Measurements from ENCODE around the gene CASTOR1.

CASTOR1 gene

DNA sequence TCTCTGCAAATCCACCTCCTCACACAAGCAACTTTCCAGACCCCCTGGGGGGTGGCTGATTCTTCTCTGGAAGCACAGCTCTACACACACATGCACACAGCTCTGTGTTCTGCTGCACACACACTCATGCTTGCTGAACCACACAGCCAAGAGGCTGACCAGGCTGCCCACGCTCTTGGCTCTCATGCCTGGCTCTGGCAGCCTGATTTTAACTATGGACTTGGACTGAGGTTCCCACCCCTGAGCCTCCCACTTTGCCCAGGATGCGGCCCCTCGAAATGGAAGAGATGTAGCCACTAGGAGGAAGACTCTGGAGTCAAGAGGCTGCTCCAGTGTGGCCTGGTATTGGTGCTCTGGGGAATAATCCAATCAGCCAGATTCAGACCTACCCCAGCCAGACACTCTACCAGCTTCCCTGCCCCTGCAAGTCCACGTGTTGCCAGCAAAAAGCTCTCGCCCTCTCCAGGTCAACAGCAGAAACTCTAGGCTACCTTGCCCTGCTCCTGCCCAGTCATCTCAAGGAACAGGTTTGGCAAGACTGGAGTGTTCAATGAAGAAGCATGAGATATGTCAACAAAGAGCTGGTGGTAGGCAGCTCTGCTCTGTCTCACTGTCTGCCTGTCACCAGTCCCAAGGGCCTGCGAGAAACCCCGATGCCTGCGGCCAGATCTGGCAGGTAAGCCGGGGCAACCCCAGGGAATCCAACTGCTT is 8.8 kb upstream of the CASTOR1 start:
- no peak for DNase-seq (ENCODE audit: low read depth)

DNA sequence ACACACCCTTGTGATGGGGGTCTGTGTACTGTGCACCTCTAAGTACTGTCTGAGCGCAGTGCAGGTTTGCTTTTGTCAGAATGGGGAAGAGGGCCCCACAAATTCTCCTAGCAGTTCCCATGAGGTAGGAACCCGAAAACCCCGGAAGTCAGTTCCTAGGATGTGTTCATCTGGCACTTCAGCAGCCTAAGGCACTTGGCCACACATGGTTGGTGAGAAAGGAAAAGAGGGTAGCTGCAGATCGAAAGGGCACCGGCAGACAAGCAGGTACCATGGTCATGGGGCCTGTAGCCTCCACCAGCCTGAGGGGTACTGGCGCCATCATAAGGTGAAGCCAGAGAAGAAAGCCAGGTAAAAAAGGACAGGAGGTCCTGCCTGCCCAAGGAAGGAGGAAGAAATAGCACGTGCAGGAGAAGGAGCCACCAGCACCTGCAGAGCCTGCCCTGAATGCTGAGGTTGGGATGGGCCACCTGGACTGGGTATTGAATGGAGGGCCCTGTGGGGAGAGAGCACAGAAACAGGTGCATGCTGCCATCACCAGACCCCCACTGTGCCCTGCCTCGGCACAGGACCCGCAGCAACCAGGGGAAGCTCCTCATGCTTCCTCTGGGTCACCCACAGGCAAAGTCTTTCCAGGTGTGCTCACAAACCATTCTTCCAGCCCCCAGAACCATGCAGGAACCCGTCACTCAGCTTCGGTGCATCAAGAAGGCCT is 8.1 kb upstream of the CASTOR1 start:
- no peak for DNase-seq (ENCODE audit: low read depth)

DNA sequence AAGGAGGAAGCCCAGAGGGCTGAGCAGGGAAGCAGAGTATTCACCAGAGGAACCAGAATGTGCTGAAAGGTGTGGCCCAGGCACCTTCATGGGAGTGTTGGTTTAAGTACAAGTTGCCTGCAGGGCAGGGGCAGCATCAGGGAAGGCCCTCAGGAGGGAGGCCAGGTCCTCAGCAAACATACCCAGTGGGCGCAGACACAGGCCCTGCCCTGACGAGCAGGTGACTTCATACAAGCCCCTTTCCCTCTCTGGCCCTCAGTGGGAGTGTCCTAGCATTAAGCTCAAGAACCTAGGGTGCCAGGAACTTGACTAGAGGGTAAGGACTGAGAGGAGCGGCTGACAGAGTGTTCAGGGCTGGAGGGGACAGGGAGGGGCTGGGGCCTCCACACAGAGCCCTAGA is 7.5 kb upstream of the CASTOR1 start:
- DNase-seq (ENCODE audit: low read depth), result no peak

DNA sequence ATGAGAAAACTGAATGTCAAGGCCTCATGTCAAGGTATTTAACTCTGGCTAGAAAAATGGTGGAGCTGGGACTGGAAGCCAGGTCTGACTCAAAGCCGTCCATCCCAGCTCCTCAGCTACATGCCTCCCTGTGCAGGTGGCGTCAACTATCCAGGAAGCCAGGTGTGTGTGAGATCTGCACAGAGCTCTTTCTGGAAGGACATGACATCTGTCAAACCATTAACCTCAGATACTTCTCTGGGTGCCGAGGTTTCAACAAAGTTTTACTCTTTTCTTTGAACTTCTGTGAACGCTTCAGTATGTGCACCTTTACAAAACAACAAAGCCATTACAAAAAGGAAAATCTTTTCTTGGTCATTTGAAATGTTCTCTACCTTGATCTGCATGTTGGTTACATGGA is 7.0 kb upstream of the CASTOR1 start:
- no peak for DNase-seq (ENCODE audit: low read depth)

DNA sequence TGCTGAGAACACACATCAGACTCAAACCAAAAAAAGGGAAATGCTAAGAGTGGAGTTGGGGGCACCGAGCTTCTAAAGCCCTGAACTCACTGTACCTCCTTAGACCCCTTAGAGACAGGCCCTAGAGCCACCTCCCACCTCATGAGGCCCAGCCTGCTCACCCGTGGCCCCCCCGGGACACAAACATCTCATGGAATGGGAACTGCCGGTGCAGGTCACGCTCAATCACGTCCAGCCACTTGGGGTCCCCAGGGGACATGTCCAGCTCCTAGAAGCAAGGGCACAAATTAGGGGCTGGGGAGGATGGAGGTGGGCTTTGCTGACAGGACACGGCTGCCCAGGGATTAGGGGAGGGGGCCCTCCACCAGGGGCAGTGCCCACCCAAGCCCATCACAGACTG is 6.3 kb upstream of the CASTOR1 start:
- no peak for DNase-seq (ENCODE audit: low read depth)

DNA sequence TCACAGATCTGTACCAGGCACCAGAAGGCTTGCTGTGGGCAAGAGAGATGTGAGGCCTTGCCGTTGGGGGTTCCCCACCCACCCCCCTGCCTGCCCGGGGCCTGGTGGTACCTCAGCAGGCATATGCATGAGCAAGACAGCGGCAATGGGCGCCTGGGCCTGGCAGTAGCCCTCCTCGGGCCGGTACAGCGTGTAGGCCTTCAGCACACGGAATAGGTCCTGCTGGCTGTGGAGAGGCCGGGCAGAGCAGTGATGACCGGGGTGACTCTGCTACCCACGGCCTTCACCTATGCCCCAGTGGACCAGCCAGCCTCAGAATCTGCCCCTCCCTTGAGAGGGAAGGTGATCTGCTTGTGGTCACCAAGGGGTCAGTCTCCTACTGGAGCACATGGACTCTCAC is 5.5 kb upstream of the CASTOR1 start:
- DNase-seq (ENCODE audit: low read depth), result no peak

DNA sequence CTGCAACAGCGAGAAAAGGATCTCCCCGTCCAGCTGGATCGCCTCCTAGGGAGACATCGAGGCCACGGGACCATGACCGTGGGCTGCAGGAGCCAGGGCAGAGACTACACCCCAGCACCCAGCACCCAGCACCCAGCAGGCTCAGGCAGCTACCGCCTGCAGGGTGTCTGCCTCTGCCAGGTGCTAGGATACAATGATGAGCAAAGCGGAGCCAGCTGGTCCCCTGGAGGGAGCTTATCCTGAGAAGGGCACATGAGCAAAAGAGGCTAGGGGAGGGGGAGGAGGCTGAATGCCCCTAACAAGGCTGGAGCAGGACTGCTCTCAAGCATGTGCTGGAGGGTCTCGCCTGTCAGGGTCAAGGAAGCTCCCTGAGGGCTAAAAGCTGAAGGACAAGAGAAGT is 4.8 kb upstream of the CASTOR1 start:
- DNase-seq (ENCODE audit: low read depth), result no peak

DNA sequence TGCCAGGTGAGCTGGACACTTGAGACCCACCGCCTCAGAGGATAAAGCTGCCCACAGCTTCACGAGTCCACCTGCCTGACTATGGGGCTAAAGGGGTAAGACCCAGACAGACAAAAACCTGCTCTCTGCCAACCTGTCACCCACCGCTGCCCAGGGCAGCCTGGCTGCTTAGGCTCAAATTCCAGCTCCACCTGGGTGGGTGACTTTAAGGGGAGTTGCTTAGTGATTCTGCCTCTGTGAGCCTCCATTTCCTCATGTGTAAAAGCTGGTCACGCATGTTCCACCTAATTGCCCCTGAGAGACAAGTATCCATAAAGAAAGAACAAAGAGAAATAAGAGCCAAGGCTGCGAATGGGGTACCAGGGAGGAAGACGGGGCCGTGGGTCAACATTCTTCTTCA is 3.7 kb upstream of the CASTOR1 start:
- no peak for DNase-seq (ENCODE audit: low read depth)

DNA sequence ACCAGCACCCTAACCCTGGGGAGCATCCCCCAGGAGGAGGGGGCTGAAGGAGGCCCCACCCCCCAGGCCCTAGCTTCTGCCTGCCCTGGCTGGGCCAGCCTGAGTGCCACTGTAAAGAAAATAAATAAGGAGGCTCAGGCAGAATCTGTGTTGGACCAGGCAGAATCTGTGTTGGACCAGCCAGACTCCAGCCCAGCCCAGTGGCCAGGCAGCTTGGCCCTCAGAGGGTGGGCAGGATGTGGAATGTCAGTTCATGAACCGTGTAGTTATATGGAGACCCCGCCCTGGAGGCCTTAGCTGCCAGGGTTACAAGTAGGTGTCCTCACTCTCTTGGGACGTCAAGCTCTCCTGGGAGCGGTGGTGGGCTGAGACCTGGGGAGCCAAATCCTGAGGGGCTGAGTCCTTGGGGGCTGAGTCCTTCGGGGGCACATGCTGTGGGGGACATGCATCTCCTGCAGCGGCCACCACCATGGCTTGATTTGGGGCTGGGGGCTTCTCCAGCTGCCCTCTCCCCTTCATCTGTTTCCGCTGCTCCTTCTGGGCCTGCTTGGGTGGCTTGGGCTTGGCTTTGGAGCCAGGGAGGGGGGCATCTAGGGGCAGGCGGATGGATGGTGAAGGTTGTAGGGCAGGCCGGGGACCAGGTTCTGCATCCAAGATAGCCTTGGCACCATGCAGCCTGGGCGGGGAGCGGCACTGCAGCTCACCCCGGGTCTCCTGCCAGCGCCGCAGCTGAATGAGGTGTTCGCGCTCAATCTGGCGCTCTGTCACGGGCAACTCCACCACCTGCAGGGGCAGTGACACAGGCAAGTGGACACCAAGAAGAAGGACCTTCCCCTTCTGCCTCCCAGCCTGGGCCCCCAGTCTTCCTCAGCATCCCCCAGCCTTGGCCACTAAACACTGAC is 3.0 kb upstream of the CASTOR1 start:
- DNase-seq (ENCODE audit: low read depth), result no peak

DNA sequence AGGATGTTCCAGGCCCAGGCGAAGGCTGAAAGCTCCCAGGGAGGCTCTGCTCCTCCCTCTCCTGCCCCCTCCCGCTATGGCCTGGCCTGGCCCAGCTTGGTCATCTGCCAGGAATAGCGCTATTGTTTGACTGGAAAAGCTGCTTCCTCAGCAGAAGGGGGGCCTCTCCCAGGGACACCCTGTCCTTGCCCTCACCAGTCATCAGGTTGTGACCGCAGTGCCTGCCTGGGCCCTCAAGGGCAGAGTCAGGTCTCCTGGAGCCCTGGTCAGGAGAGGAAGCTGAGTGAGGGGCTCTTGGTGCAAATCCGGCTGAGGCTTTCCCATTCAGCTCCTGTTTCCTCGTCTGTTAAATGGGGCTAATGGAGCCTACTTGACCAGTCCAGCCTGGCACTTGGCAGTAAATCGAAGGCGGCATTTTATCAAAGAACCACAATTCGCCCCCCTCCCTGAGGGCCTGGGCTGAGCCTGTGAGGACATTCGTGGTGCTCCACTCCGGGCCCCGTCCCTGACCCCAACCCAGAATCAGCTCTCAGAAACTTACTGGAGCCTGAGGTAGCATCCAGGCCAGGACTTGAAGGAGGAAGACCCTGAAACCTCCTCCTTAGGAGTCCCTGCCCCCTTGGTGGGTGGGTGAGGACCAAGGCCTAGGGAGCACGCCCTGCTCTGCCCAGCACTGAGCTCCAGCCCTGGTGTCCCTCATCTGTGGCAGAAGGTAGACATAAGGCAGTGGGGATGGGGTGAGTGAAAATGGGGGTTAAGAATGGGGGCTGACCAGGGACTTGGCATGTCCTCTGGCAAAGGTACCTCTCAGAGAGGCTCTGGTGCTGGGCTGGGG is 2.0 kb upstream of the CASTOR1 start:
- DNase-seq (ENCODE audit: low read depth), result no peak

DNA sequence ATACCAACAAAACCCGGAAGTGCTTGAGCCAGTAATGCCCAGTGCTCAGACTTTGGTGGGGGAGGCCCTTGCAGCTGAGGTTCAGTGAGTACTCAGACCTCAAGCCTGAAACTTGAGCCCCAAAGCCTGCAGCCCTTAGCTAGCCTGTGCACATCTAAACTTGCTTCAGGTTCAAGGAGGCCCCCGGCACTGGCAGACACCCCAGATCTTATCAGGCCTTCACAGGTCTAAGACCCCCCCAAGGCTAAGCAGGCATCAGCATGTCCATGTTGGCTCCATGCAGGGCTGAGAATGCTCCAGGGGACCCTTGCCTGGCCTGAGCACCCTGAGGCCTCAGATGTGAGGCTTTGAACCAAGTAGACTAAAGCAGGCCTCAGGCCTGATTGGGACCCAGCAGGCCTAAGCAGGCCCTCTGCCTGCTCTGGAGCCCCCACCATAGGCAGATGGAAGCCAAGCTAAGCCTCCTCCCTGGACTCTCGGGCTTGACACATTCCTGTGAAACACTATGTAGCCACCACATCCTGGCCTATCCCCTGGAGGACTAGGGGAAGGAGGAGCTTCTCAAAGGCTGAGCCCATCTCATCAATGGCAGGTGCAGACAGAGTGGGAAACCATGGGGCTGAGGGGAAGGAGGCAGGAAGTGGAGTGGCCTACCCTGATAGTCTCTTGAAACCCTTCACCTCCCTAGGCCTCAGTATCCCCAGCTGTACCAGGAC is 1.2 kb upstream of the CASTOR1 start:
- no peak for DNase-seq (ENCODE audit: low read depth)

DNA sequence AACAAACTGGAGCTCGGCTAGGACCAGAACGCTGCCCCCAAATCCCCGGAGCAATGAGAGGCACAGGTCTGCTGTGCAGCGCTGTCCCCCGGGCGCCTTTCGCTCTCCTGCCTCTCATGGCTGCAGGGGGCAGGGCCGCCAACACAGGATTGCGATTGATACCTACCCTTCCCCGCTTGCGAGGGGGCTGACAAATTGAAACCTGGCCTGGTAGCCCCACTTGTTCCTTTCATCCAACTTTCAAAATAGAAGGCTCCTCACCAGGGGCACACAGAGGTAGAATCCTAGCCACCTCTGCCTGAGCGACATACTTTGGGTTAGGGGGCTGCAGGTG is 642 bp upstream of the CASTOR1 start:
- DNase-seq (ENCODE audit: low read depth), result no peak

DNA sequence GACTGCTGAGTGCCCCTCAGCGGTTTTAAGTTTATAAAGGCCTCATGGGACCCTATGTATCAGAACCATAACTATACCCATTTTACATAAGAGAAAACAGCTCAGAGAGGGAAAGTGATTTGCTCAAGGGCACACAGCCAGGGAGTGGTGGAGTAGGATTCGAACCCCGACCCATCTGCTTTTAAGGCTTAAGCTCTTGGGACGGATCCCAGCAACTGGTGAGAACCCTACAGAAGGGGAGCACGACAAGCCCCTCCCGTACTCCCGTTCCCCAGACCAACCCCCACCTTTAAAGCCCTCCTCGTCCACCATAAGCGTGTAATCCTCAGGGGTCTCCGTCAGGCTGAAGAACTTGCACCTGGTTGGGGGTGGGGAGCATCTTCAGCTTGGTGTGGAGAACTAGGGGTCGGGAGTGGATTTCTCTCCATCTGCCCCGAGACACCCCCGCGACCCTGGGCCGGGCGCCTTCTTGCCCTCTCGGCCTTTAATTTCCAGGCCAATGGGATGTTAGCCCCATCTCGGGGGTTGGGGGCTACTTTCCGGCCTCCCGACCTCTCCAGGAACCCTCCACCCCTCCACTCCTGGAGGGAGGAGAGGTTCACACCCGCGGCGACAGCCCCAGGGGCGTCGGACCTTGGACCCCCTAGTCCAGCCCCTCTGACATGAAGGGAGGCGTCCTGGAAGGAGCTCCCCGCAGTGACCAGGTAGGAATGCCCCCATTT is 725 bp downstream of the CASTOR1 start:
- DNase-seq (ENCODE audit: low read depth), result no peak

DNA sequence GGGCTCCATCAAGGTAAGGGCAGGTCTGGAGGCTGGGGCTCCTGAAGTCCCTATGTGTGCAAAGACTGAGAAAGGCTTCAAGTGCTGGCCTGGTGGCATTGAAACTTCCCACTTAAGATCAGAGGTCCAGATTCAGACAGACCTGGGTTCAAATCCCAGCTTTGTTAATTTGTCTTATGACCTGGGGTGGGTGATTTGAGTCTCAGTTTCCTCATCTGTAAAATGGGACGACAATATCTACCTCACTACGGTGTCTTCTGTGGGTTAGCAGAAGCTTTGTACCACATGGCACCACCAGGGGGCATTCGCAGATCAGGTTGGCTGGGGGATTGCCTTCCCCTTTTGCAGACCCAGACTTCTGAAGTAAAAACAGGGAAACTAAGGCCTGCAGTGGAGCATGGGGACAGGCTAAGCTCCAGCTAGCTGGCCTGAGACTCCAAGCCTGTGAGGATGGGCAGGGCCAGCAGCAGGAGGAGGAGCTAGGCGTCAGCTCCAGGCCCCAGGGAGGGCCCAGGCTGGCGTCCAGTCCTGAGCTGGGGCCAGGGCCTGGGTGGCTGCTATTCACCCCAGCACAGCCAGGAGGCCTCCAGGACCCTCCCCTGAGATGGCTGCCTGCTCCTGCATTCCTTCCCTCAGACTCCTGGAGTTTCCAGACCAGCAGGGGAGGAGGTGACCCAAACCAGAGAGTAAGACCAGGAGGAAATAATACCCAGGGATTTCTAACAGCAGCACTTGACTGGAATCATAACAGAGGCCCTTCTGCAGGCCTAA is 1.5 kb downstream of the CASTOR1 start:
- DNase-seq (ENCODE audit: low read depth), result peak; percentile 80

DNA sequence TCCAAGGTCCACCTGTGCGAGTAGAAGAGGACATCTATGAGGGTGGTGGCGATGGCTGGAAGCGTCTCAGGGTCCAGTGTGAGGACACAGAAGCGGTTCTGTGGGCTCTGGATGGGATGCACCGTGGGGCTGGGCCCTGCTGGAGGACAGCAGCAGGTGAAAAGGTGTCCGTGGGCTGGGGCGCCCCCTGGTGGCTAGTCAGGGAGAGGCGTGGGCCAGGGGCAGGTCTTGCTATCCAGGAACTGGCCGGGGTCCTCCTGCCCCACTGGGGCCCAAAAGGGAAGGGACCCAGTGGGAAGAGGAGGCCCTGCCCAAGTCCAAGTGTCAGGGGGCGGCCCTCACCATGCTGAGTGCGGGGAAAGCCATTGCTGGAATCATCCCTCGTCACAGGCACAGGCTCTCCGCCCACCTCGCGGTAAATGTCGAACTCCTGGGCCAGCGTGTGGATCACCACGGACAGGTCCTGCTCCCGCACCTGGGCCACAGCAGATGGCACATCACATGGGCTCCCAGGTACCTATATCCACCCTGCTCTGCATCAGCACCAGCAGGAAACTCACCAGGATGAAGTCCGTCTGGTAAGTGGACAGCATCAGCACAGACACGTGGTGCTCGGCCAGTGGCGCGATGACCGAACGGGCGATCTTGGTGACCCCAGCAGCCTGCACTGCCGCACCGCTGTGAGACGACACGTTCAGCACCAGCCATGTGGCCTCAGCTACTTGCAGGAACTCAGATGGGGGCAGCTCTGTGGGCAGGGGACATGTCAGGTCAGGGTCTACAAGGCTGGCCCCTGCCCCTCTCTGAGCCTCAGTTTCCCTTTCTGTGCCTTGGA is 2.3 kb downstream of the CASTOR1 start:
- DNase-seq (ENCODE audit: low read depth), result peak; percentile 82

DNA sequence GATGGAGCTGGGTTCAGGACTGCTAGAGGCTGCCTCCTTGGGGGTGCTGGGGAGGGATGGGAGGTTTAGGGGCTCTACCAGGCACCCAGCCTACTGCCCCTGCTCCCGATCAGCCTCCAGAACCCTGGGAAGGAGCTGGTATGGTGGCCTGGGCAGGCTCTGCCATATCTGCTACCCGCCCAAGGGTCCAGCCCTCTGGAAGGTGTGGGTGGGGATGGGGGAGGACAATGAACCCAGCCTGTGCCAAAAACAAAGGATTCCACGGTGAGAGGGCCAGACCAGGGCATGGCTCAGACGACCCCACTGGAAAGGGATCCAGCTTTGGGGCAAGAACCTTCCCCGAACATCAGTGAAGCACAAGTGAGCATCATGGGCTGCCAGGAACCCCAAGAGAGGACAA is 3.0 kb downstream of the CASTOR1 start:
- DNase-seq (ENCODE audit: low read depth), result no peak

DNA sequence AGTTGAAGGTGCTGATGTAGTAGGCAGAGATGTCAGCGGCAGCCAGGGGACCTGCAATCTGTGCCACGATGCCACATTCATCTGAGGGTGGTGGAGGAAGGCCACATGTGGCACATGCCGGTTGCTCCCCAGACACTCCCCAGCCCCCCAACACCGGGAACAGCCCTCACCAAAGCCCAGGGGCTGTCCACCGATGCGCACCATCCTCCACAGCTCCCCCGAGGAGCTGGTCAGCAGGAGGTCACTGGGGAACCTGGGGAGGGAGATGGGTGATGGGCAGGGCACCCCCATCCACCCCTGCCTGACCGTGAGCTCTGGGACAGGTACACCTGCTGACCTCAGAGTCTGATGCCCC is 3.5 kb downstream of the CASTOR1 start:
- no peak for DNase-seq (ENCODE audit: low read depth)

DNA sequence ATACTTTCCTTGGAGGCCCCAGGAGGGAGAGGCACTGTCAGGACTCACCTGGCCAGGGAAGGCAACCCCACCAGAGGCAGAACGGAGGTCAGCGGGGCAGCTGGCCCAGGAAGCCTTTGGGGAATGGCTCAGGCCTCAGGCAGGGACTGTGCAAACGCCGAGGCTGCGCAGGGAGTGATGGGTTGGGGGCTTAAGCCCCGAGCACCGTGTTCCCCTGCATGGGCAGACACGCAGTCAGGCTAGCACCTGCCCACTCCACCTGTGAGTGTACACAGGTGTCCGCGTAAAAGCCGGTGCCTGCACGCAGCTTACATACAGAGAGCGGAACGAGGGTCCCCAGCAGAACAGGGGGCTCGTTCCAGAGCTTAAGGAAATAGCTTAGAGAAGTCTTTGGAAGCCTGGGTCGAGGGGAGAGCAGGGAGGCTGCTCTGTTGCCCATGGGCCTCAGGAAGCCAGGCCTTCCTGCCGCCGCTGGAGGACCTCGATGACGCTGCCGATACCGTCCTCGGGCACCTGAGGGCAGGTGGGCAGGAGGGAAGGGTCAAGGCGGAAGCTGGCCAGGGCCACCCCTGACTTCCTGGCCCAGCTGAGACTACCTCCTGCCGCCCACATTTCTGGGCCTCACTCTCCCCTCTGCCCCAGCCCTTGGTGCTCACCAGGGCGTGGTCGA is 4.0 kb downstream of the CASTOR1 start:
- DNase-seq (ENCODE audit: low read depth), result no peak

DNA sequence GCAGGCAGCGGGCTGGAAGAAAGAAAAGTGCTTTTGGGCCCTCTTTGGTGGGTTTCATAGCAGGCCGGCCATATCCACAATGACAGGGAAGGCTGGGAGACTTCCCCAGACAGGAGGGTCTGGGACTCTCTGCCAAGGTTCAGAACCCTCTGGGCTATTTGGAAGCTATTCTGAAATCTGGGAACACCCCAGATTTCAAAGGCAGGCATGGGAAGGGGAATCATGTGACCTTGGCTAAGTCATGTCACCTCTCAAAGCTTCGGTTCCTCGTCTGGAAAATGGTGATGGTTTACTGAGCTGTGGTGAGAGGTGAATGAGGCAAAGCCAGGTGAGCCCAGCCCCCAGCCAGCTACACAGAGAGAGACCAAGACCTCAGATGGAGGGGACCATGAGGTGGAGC is 4.6 kb downstream of the CASTOR1 start:
- DNase-seq (ENCODE audit: low read depth), result no peak

Measured in activated T-helper 9 cell treated with anti-CD3 and anti-CD28 coated beads, Interleukin-2, amount 50 U/mL, for 16 hours (primary cell).